Lower leg skin (tissue), 3 donors: Measurements from ENCODE around the gene FGG.

Experiments
- POLR2A ChIP-seq, 2 donors: fragments of 450-650 bp; IDR thresholded peaks; one replicate each; pipeline ENCODE4 v1.6.1; 2016 to 2017; ENCODE audit warnings: antibody characterized with exemption in 2 of 2, mild to moderate bottlenecking in 1 of 2, moderate library complexity in 1 of 2
- TF ChIP-seq, protein P1 (sequence below), 3 donors: fragments of 450-650 bp; IDR thresholded peaks; one replicate each; pipeline ENCODE4 v1.5.1; 2016; ENCODE audit warnings: antibody characterized with exemption in 3 of 3, mild to moderate bottlenecking in 3 of 3, moderate library complexity in 2 of 3

DNA sequence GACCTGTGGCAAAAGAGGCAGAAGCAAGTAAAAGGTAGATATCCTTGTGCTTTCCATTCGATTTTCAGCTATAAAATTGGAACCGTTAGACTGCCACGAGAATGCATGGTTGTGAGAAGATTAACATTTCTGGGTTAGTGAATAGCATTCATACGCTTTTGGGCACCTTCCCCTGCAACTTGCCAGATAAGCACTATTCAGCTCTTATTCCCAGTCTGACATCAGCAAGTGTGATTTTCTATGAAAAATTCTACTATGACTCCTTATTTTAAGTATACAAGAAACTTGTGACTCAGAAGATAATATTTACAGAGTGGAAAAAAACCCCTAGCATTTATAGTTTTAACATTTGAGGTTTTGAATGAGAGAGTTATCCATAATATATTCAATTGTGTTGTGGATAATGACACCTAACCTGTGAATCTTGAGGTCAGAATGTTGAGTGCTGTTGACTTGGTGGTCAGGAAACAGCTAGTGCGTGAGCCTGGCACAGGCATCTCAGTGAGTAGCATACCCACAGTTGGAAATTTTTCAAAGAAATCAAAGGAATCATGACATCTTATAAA lies 45.7 kb downstream of the FGG start:
- TF ChIP-seq, protein P1, sequence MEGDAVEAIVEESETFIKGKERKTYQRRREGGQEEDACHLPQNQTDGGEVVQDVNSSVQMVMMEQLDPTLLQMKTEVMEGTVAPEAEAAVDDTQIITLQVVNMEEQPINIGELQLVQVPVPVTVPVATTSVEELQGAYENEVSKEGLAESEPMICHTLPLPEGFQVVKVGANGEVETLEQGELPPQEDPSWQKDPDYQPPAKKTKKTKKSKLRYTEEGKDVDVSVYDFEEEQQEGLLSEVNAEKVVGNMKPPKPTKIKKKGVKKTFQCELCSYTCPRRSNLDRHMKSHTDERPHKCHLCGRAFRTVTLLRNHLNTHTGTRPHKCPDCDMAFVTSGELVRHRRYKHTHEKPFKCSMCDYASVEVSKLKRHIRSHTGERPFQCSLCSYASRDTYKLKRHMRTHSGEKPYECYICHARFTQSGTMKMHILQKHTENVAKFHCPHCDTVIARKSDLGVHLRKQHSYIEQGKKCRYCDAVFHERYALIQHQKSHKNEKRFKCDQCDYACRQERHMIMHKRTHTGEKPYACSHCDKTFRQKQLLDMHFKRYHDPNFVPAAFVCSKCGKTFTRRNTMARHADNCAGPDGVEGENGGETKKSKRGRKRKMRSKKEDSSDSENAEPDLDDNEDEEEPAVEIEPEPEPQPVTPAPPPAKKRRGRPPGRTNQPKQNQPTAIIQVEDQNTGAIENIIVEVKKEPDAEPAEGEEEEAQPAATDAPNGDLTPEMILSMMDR (IDR thresholded peaks at IDR 0.05): no peak
- no peak for TF ChIP-seq POLR2A (IDR thresholded peaks at IDR 0.05)
